T follicular helper cell (primary cell): Measurements from ENCODE around the gene SPOCD1.

Experiments used
- DNase-seq: peaks from one replicate; pipeline ENCODE4 v3.0.0-alpha.2; 2020; ENCODE audit warnings: low read depth

Gene SPOCD1

GRCh38 chr1:31800674-31800967 lies 15.2 kb downstream of the SPOCD1 start:
- no peak for DNase-seq

GRCh38 chr1:31799895-31800673 lies 15.7 kb downstream of the SPOCD1 start:
- DNase-seq: no peak

GRCh38 chr1:31799196-31799894 lies 16.5 kb downstream of the SPOCD1 start:
- DNase-seq: no peak

- DNase-seq: no peak
These were observed 17.2 kb downstream of the SPOCD1 start for GRCh38 chr1:31798433-31799195.

- no peak for DNase-seq
These were observed 17.8 kb downstream of the SPOCD1 start for GRCh38 chr1:31798086-31798432.

GRCh38 chr1:31797216-31797615 lies 18.6 kb downstream of the SPOCD1 start:
- DNase-seq: no peak

GRCh38 chr1:31796707-31797106 lies 19.1 kb downstream of the SPOCD1 start:
- DNase-seq: no peak

GRCh38 chr1:31795801-31796621 lies 19.8 kb downstream of the SPOCD1 start:
- DNase-seq: no peak

- no peak for DNase-seq
These were observed 20.6 kb downstream of the SPOCD1 start for GRCh38 chr1:31795096-31795675.

- no peak for DNase-seq
These were observed 22.1 kb downstream of the SPOCD1 start for GRCh38 chr1:31793586-31794285.

GRCh38 chr1:31793086-31793485 lies 22.7 kb downstream of the SPOCD1 start:
- DNase-seq: no peak

GRCh38 chr1:31792541-31792940 lies 23.3 kb downstream of the SPOCD1 start:
- DNase-seq: no peak

GRCh38 chr1:31792116-31792515 lies 23.7 kb downstream of the SPOCD1 start:
- DNase-seq: no peak

GRCh38 chr1:31791131-31791858 lies 24.5 kb downstream of the SPOCD1 start:
- DNase-seq: no peak

- DNase-seq: no peak
These were observed 25.2 kb downstream of the SPOCD1 start for GRCh38 chr1:31790641-31791091.

- no peak for DNase-seq
These were observed 25.7 kb downstream of the SPOCD1 start for GRCh38 chr1:31790140-31790539.

GRCh38 chr1:31789259-31790065 lies 26.4 kb downstream of the SPOCD1 start:
- DNase-seq: peak; percentile 92

- no peak for DNase-seq
These were observed 27.0 kb downstream of the SPOCD1 start for GRCh38 chr1:31788825-31789256.

- DNase-seq: peak; percentile 81
These were observed 27.5 kb downstream of the SPOCD1 start for GRCh38 chr1:31788138-31788824.
